Esophagus muscularis mucosa (tissue), 4 donors: ENCODE measurements around the gene LEKR1. TPM values are rescaled to one million over a fixed set of nuclear protein-coding genes. Genes with fewer than 3 reads are reported as not detected.

Source experiments
- DNase-seq: peaks from one replicate; pipeline ENCODE4 v3.0.0-alpha.2; 2017; ENCODE audit errors: extremely low spot score
- H3K27ac ChIP-seq, 4 donors: fragments of 200-600 bp; sonication (generic); replicated peaks in 1 of 4; 1 replicate in 3 of 4; 2 replicates in 1 of 4; pipeline ENCODE4 v1.5.1; 2016 to 2019; ENCODE audit warnings: mild to moderate bottlenecking in 1 of 4
- H3K27me3 ChIP-seq, 4 donors: fragments of 200-600 bp; sonication (generic); one replicate each; pipeline versions ENCODE4 v1.5.1 to v1.6.0; 2016 to 2019
- H3K36me3 ChIP-seq, 4 donors: fragments of 200-600 bp; sonication (generic); one replicate each; pipeline ENCODE4 v1.5.1; 2016 to 2019
- H3K4me1 ChIP-seq, 4 donors: fragments of 200-600 bp; sonication (generic); one replicate each; pipeline ENCODE4 v1.5.1; 2016 to 2019
- H3K4me3 ChIP-seq, 4 donors: fragments of 200-600 bp; sonication (generic); 1 replicate in 2 of 4; 2 replicates in 2 of 4; pipeline ENCODE4 v1.5.1; 2016 to 2019; ENCODE audit warnings: mild to moderate bottlenecking in 4 of 4, moderate library complexity in 1 of 4
- H3K9me3 ChIP-seq, 4 donors: fragments of 200-600 bp; sonication (generic); 1 replicate in 3 of 4; 2 replicates in 1 of 4; pipeline ENCODE4 v1.5.1; 2016 to 2019
- CTCF ChIP-seq, 3 experiments: fragments of 200-600 bp in 2 of 3; fragments of 450-650 bp in 1 of 3; sonication (generic) in 2 of 3; IDR thresholded peaks; one replicate each; pipeline ENCODE4 v1.5.1; 2017 to 2019; ENCODE audit warnings: antibody characterized with exemption in 3 of 3, mild to moderate bottlenecking in 2 of 3, moderate library complexity in 1 of 3
- EP300 ChIP-seq: sonication (generic); formaldehyde crosslinking; IDR thresholded peaks from one replicate; pipeline ENCODE4 v1.6.1; 2017; ENCODE audit warnings: antibody characterized with exemption
- POLR2A ChIP-seq: fragments of 450-650 bp; IDR thresholded peaks from one replicate; pipeline ENCODE4 v1.6.1; 2017; ENCODE audit warnings: antibody characterized with exemption, moderate library complexity, mild to moderate bottlenecking, low read depth
- POLR2AphosphoS5 ChIP-seq, 2 donors: sonication (generic); formaldehyde crosslinking; IDR thresholded peaks; one replicate each; pipeline ENCODE4 v1.6.1; 2017; ENCODE audit warnings: antibody characterized with exemption in 2 of 2
- WGBS: methylation state at CpG from one replicate; pipeline ENCODE4 v1.1.5; 2018; 5-methylcytosine and 5-hydroxymethylcytosine counted together
- intact Hi-C: fragments of 100-400 bp; cut with DNase I; formaldehyde crosslinking; loops from one replicate; pipeline ENCODE4 v1.15.1; 2023
- total RNA-seq, 4 donors: library from RNA; depleted of rRNA; stranded (reverse); fragments of >200 nt; gene quantifications; one replicate each; pipeline versions ENCODE4 v1.1.0 to v1.2.1, GENCODE V29; 2016

Gene LEKR1
- total RNA-seq, 4 donors from 2014 or later, result 0.11 to 1.2 (median 0.33) TPM; not detected in 1

- no peak overlapping the region for H3K4me3 ChIP-seq
- intact Hi-C loops, result no loop called here
- no peaks in the 10 kb centered on the region for H3K9me3 ChIP-seq
- H3K4me1 ChIP-seq, result peaks cover 0 to 10% (median 2%) of the 10 kb centered on the region in 4 donors
- no peak overlapping the region for H3K27ac ChIP-seq
- WGBS, result 71% methylated on average over 1 of the region's 1 CpG
- H3K27me3 ChIP-seq, result no peaks in the 10 kb centered on the region
- DNase-seq, result no peak
- TF ChIP-seq CTCF (IDR thresholded peaks at IDR 0.05), result no peak
- TF ChIP-seq POLR2A, result no peak
- TF ChIP-seq POLR2AphosphoS5 (IDR thresholded peaks at IDR 0.05), result no peak
- TF ChIP-seq EP300, result no peak
- no peaks in the 10 kb centered on the region for H3K36me3 ChIP-seq
Measured at GRCh38 chr3:157043771-157044170, 217.6 kb downstream of the LEKR1 start.

DNA sequence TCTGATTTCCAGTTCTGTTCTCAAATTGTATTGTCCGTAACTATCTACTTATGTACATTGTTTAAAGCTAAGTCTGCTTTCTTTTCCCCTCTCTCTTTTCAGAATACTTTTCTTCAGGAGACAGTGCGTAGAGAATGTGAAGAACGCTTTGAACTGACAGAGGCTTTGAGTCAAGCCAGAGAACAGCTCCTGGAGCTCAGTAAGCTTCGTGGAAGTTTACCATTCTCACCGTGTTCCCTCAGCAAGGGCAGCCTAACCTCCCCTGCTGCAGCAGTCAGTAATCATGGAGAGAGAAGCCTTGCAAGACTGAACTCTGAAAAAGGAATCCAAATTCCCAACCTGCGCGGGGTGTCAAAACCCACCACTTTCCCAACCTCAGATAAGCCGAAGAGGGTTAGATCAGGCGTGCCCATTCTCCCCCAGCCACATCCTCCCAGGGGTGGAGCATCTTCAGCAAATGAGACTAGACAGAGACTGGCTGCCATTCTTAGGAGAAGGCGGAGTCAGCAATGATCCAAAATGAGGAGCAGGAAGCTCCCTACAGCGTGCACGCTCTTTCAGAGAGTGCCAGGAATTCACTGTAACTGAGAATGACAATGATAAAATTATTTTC lies 219.2 kb downstream of the LEKR1 start:
- DNase-seq, result no peak
- intact Hi-C loops, result no loop called here
- Histone ChIP-seq H3K27ac (peak overlapping the region; percentile 43 to 70 (median 52)), H3K36me3 (no peaks in the 10 kb centered on the region), H3K4me1 (peaks cover 0 to 10% (median 2%) of the 10 kb centered on the region in 4 donors), H3K9me3 (no peaks in the 10 kb centered on the region), H3K27me3 (no peaks in the 10 kb centered on the region), H3K4me3 (peak overlapping the region; percentile 27 to 46 (median 38))
- 42% methylated on average over 12 of the region's 12 CpGs for WGBS
- TF ChIP-seq EP300, result no peak
- TF ChIP-seq POLR2AphosphoS5 (IDR thresholded peaks at IDR 0.05), result peak; percentile 20 to 38

DNA sequence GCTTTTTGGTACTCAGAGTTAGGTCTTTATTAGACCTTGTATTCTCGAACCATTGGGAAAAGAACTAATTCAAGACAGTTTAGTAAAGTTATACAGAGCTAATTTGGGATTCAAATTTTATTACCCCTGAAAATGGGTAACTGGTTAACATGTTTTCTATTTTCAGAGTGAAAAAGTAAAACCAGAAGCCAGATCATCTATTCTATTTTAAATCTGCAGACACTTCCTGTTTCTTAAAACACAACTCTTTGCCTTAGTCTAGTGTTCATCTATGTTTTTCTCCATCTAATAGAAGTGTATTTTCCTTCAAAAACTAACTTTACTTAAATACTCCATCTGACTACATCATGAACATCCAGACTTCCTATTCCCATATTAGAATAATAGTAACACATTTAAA lies 220.4 kb downstream of the LEKR1 start:
- WGBS, result 97% methylated on average over 1 of the region's 1 CpG
- Histone ChIP-seq H3K27me3 (no peaks in the 10 kb centered on the region), H3K36me3 (no peaks in the 10 kb centered on the region), H3K27ac (no peak overlapping the region), H3K4me3 (no peak overlapping the region), H3K9me3 (no peaks in the 10 kb centered on the region), H3K4me1 (peaks cover 0 to 10% (median 2%) of the 10 kb centered on the region in 4 donors)
- intact Hi-C loops, result no loop called here
- no peak for TF ChIP-seq CTCF (IDR thresholded peaks at IDR 0.05)
- no peak for TF ChIP-seq POLR2A
- no peak for TF ChIP-seq POLR2AphosphoS5 (IDR thresholded peaks at IDR 0.05)
- no peak for TF ChIP-seq EP300
- DNase-seq, result no peak

- TF ChIP-seq CTCF (IDR thresholded peaks at IDR 0.05), result no peak
- TF ChIP-seq EP300, result no peak
- TF ChIP-seq POLR2AphosphoS5 (IDR thresholded peaks at IDR 0.05), result no peak
- TF ChIP-seq POLR2A, result no peak
- Histone ChIP-seq H3K27me3 (no peaks in the 10 kb centered on the region), H3K4me1 (no peaks in the 10 kb centered on the region), H3K27ac (no peak overlapping the region), H3K9me3 (no peaks in the 10 kb centered on the region), H3K4me3 (no peak overlapping the region), H3K36me3 (no peaks in the 10 kb centered on the region)
- intact Hi-C loops, result no loop called here
- WGBS, result 82% methylated on average over 3 of the region's 3 CpGs
- no peak for DNase-seq
Measured at GRCh38 chr3:157051055-157051454, 224.9 kb downstream of the LEKR1 start.

- TF ChIP-seq POLR2AphosphoS5 (IDR thresholded peaks at IDR 0.05), result no peak
Measured at GRCh38 chr3:157051591-157051990, 225.4 kb downstream of the LEKR1 start.

GRCh38 chr3:157056035-157056434 lies 229.9 kb downstream of the LEKR1 start:
- H3K27me3 ChIP-seq, result no peaks in the 10 kb centered on the region
- no peaks in the 10 kb centered on the region for H3K36me3 ChIP-seq
- TF ChIP-seq POLR2AphosphoS5 (IDR thresholded peaks at IDR 0.05) (no peak), CTCF (IDR thresholded peaks at IDR 0.05) (no peak), EP300 (no peak), POLR2A (no peak)
- no peaks in the 10 kb centered on the region for H3K9me3 ChIP-seq
- no peak for DNase-seq
- intact Hi-C loops, result no loop called here
- WGBS, result 93% methylated on average over 1 of the region's 1 CpG
- H3K4me3 ChIP-seq, result no peak overlapping the region
- H3K27ac ChIP-seq, result no peak overlapping the region
- no peaks in the 10 kb centered on the region for H3K4me1 ChIP-seq

More at GRCh38 chr3:157051591-157051990, 225.4 kb downstream of the LEKR1 start:
- H3K4me3 ChIP-seq, result no peak overlapping the region
- no peak for DNase-seq
- no peaks in the 10 kb centered on the region for H3K4me1 ChIP-seq
- intact Hi-C loops, result no loop called here
- H3K36me3 ChIP-seq, result no peaks in the 10 kb centered on the region
- no peaks in the 10 kb centered on the region for H3K27me3 ChIP-seq
- H3K27ac ChIP-seq, result no peak overlapping the region
- no peaks in the 10 kb centered on the region for H3K9me3 ChIP-seq
